Measurements from ENCODE around the gene KRT77. TPM values are rescaled to one million over a fixed set of nuclear protein-coding genes. Genes with fewer than 3 reads are reported as not detected.

The KRT77 gene
- total RNA-seq, 1 experiment from 2014 or later = not detected

DNA sequence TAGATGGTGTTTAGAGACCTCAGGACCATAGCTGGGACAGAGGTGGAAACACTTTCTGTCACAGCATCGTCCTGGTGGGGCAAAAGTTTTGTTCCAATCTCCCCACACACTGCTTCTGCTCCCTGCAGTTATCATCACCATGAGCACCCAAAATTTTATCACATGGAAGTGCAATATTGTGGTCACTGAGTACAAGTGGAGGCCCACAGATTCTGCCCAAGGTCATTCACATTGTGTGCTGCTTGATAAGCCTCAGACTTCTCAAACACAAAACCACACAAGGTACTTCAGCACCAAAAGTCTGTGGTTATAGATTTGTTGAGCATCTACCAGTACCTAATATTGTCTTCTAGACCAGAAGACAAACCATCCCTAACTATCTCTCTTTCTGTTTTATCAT, 554 bp upstream of the KRT77 start:
- H3K4me1 Mint-ChIP-seq = peaks cover under 1% of the 10 kb centered on the region; the same call in 1 of the 2 replicates
- H3K9me3 Mint-ChIP-seq = no peaks in the 10 kb centered on the region
- no peak for ATAC-seq
- no peaks in the 10 kb centered on the region for H3K36me3 Mint-ChIP-seq
- TF ChIP-seq OVOL2 (CRISPR knock-in tag; IDR thresholded peaks at IDR 0.05; ENCODE audit: borderline replicate concordance) (no peak), SMAD4 (CRISPR knock-in tag; IDR thresholded peaks at IDR 0.05) (no peak), ZNF416 (CRISPR knock-in tag; IDR thresholded peaks at IDR 0.05) (no peak), ZNF423 (CRISPR knock-in tag; IDR thresholded peaks at IDR 0.05) (no peak), CBFB (CRISPR knock-in tag; IDR thresholded peaks at IDR 0.05; ENCODE audit: low read depth) (no peak), ESRRA (CRISPR knock-in tag; IDR thresholded peaks at IDR 0.05; ENCODE audit: borderline replicate concordance) (no peak)
- TF ChIP-seq, protein P1, sequence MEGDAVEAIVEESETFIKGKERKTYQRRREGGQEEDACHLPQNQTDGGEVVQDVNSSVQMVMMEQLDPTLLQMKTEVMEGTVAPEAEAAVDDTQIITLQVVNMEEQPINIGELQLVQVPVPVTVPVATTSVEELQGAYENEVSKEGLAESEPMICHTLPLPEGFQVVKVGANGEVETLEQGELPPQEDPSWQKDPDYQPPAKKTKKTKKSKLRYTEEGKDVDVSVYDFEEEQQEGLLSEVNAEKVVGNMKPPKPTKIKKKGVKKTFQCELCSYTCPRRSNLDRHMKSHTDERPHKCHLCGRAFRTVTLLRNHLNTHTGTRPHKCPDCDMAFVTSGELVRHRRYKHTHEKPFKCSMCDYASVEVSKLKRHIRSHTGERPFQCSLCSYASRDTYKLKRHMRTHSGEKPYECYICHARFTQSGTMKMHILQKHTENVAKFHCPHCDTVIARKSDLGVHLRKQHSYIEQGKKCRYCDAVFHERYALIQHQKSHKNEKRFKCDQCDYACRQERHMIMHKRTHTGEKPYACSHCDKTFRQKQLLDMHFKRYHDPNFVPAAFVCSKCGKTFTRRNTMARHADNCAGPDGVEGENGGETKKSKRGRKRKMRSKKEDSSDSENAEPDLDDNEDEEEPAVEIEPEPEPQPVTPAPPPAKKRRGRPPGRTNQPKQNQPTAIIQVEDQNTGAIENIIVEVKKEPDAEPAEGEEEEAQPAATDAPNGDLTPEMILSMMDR (IDR thresholded peaks at IDR 0.05) = no peak
- TF ChIP-seq, protein P2, sequence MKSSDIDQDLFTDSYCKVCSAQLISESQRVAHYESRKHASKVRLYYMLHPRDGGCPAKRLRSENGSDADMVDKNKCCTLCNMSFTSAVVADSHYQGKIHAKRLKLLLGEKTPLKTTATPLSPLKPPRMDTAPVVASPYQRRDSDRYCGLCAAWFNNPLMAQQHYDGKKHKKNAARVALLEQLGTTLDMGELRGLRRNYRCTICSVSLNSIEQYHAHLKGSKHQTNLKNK (CRISPR knock-in tag; IDR thresholded peaks at IDR 0.05) = no peak
- TF ChIP-seq, protein P3, sequence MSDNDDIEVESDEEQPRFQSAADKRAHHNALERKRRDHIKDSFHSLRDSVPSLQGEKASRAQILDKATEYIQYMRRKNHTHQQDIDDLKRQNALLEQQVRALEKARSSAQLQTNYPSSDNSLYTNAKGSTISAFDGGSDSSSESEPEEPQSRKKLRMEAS (CRISPR knock-in tag; IDR thresholded peaks at IDR 0.05) = no peak
- TF ChIP-seq, protein P4, sequence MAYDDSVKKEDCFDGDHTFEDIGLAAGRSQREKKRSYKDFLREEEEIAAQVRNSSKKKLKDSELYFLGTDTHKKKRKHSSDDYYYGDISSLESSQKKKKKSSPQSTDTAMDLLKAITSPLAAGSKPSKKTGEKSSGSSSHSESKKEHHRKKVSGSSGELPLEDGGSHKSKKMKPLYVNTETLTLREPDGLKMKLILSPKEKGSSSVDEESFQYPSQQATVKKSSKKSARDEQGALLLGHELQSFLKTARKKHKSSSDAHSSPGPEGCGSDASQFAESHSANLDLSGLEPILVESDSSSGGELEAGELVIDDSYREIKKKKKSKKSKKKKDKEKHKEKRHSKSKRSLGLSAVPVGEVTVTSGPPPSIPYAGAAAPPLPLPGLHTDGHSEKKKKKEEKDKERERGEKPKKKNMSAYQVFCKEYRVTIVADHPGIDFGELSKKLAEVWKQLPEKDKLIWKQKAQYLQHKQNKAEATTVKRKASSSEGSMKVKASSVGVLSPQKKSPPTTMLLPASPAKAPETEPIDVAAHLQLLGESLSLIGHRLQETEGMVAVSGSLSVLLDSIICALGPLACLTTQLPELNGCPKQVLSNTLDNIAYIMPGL (CRISPR knock-in tag; IDR thresholded peaks at IDR 0.05) = no peak
- no peak overlapping the region for H3K27ac Mint-ChIP-seq
- ChIA-PET CTCF (interaction anchor here (0.8 kb wide), 1 partner anchor 490 kb away, joined by 4 read pairs; no protein-coding TSS in a partner anchor), POLR2A (no interaction called here)
- no peak for DNase-seq (ENCODE audit: low spot score)
- H3K27me3 Mint-ChIP-seq (ENCODE audit: low read depth) = peaks cover 8% of the 10 kb centered on the region
- H3K4me3 Mint-ChIP-seq = no peak overlapping the region

DNA sequence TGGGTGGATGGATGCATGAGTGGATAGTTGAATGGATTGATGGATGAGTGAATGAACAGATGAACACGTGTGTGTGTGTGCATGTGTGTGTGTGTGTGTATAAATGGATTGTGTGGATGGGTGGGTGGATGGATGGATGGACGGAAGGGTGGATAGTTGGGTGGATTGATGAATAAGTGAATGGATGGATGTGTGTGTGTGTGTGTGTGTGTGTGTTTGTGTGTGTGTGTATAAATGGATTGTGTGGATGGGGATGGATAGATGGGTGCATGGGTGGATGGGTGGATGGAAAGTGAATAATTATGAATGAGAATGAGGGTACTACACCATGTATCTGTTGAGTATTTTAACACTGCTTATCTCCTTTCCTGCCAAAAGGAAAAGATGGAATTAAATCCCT, 986 bp downstream of the KRT77 start:
- ChIA-PET CTCF (no interaction called here), POLR2A (no interaction called here)
- Mint-ChIP-seq H3K9me3 (no peaks in the 10 kb centered on the region), H3K27ac (no peak overlapping the region), H3K27me3 (ENCODE audit: low read depth) (peaks cover 8% of the 10 kb centered on the region), H3K4me3 (no peak overlapping the region), H3K4me1 (peaks cover 12% of the 10 kb centered on the region), H3K36me3 (no peaks in the 10 kb centered on the region)
- no peak for ATAC-seq
- no peak for DNase-seq (ENCODE audit: low spot score)
- TF ChIP-seq, protein P5, sequence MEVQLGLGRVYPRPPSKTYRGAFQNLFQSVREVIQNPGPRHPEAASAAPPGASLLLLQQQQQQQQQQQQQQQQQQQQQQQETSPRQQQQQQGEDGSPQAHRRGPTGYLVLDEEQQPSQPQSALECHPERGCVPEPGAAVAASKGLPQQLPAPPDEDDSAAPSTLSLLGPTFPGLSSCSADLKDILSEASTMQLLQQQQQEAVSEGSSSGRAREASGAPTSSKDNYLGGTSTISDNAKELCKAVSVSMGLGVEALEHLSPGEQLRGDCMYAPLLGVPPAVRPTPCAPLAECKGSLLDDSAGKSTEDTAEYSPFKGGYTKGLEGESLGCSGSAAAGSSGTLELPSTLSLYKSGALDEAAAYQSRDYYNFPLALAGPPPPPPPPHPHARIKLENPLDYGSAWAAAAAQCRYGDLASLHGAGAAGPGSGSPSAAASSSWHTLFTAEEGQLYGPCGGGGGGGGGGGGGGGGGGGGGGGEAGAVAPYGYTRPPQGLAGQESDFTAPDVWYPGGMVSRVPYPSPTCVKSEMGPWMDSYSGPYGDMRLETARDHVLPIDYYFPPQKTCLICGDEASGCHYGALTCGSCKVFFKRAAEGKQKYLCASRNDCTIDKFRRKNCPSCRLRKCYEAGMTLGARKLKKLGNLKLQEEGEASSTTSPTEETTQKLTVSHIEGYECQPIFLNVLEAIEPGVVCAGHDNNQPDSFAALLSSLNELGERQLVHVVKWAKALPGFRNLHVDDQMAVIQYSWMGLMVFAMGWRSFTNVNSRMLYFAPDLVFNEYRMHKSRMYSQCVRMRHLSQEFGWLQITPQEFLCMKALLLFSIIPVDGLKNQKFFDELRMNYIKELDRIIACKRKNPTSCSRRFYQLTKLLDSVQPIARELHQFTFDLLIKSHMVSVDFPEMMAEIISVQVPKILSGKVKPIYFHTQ (CRISPR knock-in tag; IDR thresholded peaks at IDR 0.05) = no peak
- TF ChIP-seq, protein P4 (CRISPR knock-in tag; IDR thresholded peaks at IDR 0.05) = no peak
- TF ChIP-seq, protein P6, sequence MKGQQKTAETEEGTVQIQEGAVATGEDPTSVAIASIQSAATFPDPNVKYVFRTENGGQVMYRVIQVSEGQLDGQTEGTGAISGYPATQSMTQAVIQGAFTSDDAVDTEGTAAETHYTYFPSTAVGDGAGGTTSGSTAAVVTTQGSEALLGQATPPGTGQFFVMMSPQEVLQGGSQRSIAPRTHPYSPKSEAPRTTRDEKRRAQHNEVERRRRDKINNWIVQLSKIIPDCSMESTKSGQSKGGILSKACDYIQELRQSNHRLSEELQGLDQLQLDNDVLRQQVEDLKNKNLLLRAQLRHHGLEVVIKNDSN (CRISPR knock-in tag; IDR thresholded peaks at IDR 0.05) = no peak
- TF ChIP-seq NR3C1 (CRISPR knock-in tag; conservative IDR thresholded peaks at IDR 0.05; ENCODE audit: low read depth) (no peak), SOX15 (CRISPR knock-in tag; IDR thresholded peaks at IDR 0.05) (no peak), GABPB1 (CRISPR knock-in tag; IDR thresholded peaks at IDR 0.05) (no peak), NFYB (CRISPR knock-in tag; conservative IDR thresholded peaks at IDR 0.05; ENCODE audit: low read depth) (no peak), ZNF416 (CRISPR knock-in tag; IDR thresholded peaks at IDR 0.05) (no peak), PRRX2 (CRISPR knock-in tag; IDR thresholded peaks at IDR 0.05) (no peak), TEAD1 (CRISPR knock-in tag; IDR thresholded peaks at IDR 0.05) (no peak), SP1 (CRISPR knock-in tag; conservative IDR thresholded peaks at IDR 0.05) (no peak)
- TF ChIP-seq, protein P7, sequence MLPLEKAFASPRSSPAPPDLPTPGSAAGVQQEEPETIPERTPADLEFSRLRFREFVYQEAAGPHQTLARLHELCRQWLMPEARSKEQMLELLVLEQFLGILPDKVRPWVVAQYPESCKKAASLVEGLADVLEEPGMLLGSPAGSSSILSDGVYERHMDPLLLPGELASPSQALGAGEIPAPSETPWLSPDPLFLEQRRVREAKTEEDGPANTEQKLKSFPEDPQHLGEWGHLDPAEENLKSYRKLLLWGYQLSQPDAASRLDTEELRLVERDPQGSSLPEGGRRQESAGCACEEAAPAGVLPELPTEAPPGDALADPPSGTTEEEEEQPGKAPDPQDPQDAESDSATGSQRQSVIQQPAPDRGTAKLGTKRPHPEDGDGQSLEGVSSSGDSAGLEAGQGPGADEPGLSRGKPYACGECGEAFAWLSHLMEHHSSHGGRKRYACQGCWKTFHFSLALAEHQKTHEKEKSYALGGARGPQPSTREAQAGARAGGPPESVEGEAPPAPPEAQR (CRISPR knock-in tag; IDR thresholded peaks at IDR 0.05) = no peak
- TF ChIP-seq, protein P8, sequence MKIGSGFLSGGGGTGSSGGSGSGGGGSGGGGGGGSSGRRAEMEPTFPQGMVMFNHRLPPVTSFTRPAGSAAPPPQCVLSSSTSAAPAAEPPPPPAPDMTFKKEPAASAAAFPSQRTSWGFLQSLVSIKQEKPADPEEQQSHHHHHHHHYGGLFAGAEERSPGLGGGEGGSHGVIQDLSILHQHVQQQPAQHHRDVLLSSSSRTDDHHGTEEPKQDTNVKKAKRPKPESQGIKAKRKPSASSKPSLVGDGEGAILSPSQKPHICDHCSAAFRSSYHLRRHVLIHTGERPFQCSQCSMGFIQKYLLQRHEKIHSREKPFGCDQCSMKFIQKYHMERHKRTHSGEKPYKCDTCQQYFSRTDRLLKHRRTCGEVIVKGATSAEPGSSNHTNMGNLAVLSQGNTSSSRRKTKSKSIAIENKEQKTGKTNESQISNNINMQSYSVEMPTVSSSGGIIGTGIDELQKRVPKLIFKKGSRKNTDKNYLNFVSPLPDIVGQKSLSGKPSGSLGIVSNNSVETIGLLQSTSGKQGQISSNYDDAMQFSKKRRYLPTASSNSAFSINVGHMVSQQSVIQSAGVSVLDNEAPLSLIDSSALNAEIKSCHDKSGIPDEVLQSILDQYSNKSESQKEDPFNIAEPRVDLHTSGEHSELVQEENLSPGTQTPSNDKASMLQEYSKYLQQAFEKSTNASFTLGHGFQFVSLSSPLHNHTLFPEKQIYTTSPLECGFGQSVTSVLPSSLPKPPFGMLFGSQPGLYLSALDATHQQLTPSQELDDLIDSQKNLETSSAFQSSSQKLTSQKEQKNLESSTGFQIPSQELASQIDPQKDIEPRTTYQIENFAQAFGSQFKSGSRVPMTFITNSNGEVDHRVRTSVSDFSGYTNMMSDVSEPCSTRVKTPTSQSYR (CRISPR knock-in tag; IDR thresholded peaks at IDR 0.05) = no peak

All from WTC11 (cell line).